GM23338 (cell line): ENCODE results near the gene SERINC5. TPM values are rescaled to one million over a fixed set of nuclear protein-coding genes. Genes with fewer than 3 reads are reported as not detected.

Source experiments
- ATAC-seq: fragments of 200-7000 bp; cut with Tn5 transposase; 3 replicates; pipeline ENCODE4 v1.9.1; 2020
- DNase-seq: peaks from one replicate; pipeline ENCODE4 v3.0.0-alpha.2; 2015; ENCODE audit warnings: low spot score
- H2AFZ ChIP-seq: fragments of 200-600 bp; sonication (generic); 2 replicates; pipeline ENCODE4 v1.8.0; 2016; ENCODE audit warnings: antibody characterized with exemption, mild to moderate bottlenecking, moderate library complexity
- H3F3A ChIP-seq: fragments of 200-600 bp; sonication (generic); replicated peaks from 2 replicates; pipeline ENCODE4 v1.8.0; 2017; ENCODE audit warnings: antibody characterized with exemption, mixed run types, low read depth
- H3K27ac ChIP-seq: fragments of 200-600 bp; sonication (generic); 2 replicates; pipeline ENCODE4 v1.6.1; 2016; ENCODE audit warnings: low read depth
- H3K27me3 ChIP-seq: fragments of 200-600 bp; sonication (generic); 2 replicates; pipeline ENCODE4 v1.8.0; 2016; ENCODE audit warnings: mild to moderate bottlenecking, mixed run types, moderate library complexity; ENCODE audit not compliant: insufficient read depth
- H3K36me3 ChIP-seq: fragments of 200-600 bp; sonication (generic); 2 replicates; pipeline ENCODE4 v1.8.0; 2016; ENCODE audit warnings: mild to moderate bottlenecking; ENCODE audit not compliant: insufficient read depth
- H3K4me1 ChIP-seq: fragments of 200-600 bp; sonication (generic); 2 replicates; pipeline ENCODE4 v1.8.0; 2016; ENCODE audit warnings: mild to moderate bottlenecking, moderate library complexity; ENCODE audit not compliant: insufficient read depth
- H3K4me2 ChIP-seq: fragments of 200-600 bp; sonication (generic); 2 replicates; pipeline ENCODE4 v1.7.1; 2017; ENCODE audit warnings: mixed run types
- H3K4me3 ChIP-seq: fragments of 200-600 bp; sonication (generic); 2 replicates; pipeline ENCODE4 v1.6.1; 2016; ENCODE audit warnings: mixed run types
- H3K79me2 ChIP-seq: fragments of 200-600 bp; sonication (generic); replicated peaks from 2 replicates; pipeline ENCODE4 v1.8.0; 2017; ENCODE audit warnings: mild to moderate bottlenecking; ENCODE audit not compliant: insufficient read depth
- H3K9me2 ChIP-seq: fragments of 200-600 bp; sonication (generic); 2 replicates; pipeline ENCODE4 v1.8.0; 2017; ENCODE audit not compliant: insufficient read depth
- H4K20me1 ChIP-seq: fragments of 200-600 bp; sonication (generic); replicated peaks from 2 replicates; pipeline ENCODE4 v1.8.0; 2017; ENCODE audit warnings: mild to moderate bottlenecking; ENCODE audit not compliant: insufficient read depth
- H3K27ac Mint-ChIP-seq: 2 replicates; pipeline ENCODE4 v1.8.0; 2020; ENCODE audit warnings: inconsistent platforms, mild to moderate bottlenecking, moderate library complexity, mixed read lengths
- H3K27me3 Mint-ChIP-seq: 3 replicates; pipeline ENCODE4 v1.8.0; 2022; ENCODE audit warnings: low read depth, mild to moderate bottlenecking, moderate library complexity, mixed read lengths, inconsistent platforms; ENCODE audit not compliant: insufficient read depth, poor library complexity
- H3K36me3 Mint-ChIP-seq: 3 replicates; pipeline ENCODE4 v1.8.0; 2021; ENCODE audit warnings: low read depth, mild to moderate bottlenecking, inconsistent platforms, moderate library complexity, mixed read lengths
- H3K4me1 Mint-ChIP-seq: 3 replicates; pipeline ENCODE4 v1.8.0; 2020; ENCODE audit warnings: mild to moderate bottlenecking, inconsistent platforms, mixed read lengths
- H3K4me3 Mint-ChIP-seq: 3 replicates; pipeline ENCODE4 v1.8.0; 2021; ENCODE audit warnings: moderate library complexity, mild to moderate bottlenecking, inconsistent platforms, mixed read lengths
- H3K9me3 Mint-ChIP-seq: 3 replicates; pipeline ENCODE4 v1.8.0; 2020; ENCODE audit warnings: moderate library complexity, mild to moderate bottlenecking, inconsistent platforms, mixed read lengths
- CREB1 ChIP-seq: fragments of 250-450 bp; sonication (Bioruptor Pico); IDR thresholded peaks from 2 replicates; pipeline ENCODE4 v1.5.0; 2020; ENCODE audit warnings: low read depth, mild to moderate bottlenecking, moderate library complexity
- ETS1 ChIP-seq: IDR thresholded peaks from 2 replicates; pipeline ENCODE4 v1.6.1; 2016; ENCODE audit warnings: antibody characterized with exemption
- EZH2 ChIP-seq: fragments of 200-600 bp; sonication (generic); IDR thresholded peaks from one replicate; pipeline ENCODE4 v1.8.0; 2017; ENCODE audit warnings: antibody characterized with exemption, mild to moderate bottlenecking, low read depth; ENCODE audit not compliant: unreplicated experiment
- EZH2phosphoT487 ChIP-seq: fragments of 200-600 bp; sonication (generic); IDR thresholded peaks from one replicate; pipeline ENCODE4 v1.8.1; 2018; ENCODE audit warnings: antibody characterized with exemption; ENCODE audit not compliant: unreplicated experiment
- JUNB ChIP-seq: IDR thresholded peaks from one replicate; pipeline ENCODE4 v1.6.1; 2016; ENCODE audit warnings: antibody characterized with exemption; ENCODE audit not compliant: unreplicated experiment
- NANOG ChIP-seq: IDR thresholded peaks from 2 replicates; pipeline ENCODE4 v1.6.1; 2016; ENCODE audit warnings: antibody characterized with exemption, borderline replicate concordance
- POLR2AphosphoS5 ChIP-seq: IDR thresholded peaks from 2 replicates; pipeline ENCODE4 v1.6.1; 2016; ENCODE audit warnings: antibody characterized with exemption, low read depth
- STAT1 ChIP-seq: IDR thresholded peaks from one replicate; pipeline ENCODE4 v1.6.1; 2016; ENCODE audit warnings: antibody characterized with exemption; ENCODE audit not compliant: unreplicated experiment
- ZNF114 ChIP-seq: fragments of 250-450 bp; sonication (Bioruptor Pico); IDR thresholded peaks from 2 replicates; pipeline ENCODE4 v1.5.0; 2020; ENCODE audit warnings: mild to moderate bottlenecking, moderate library complexity
- ZNF331 ChIP-seq: fragments of 250-450 bp; sonication (Bioruptor Pico); IDR thresholded peaks from 2 replicates; pipeline ENCODE4 v1.5.0; 2020; ENCODE audit warnings: low read depth, mild to moderate bottlenecking, moderate library complexity
- polyA plus RNA-seq: library from polyadenylated mRNA; unstranded; fragments of >200 nt; fragmentation: Nextera tagmentation; extraction: Ambion mirVana; gene quantifications from 2 replicates; pipeline ENCODE4 v1.2.1, GENCODE V29; 2016
- total RNA-seq: library from RNA; depleted of rRNA; stranded (reverse); fragments of >200 nt; shearing (Covaris generic); gene quantifications from 2 replicates; pipeline ENCODE4 v1.2.3, GENCODE V29; 2014
- TF ChIP-seq, protein P1 (sequence below), 2 experiments: fragments of 200-600 bp in 1 of 2; sonication (generic) in 1 of 2; conservative IDR thresholded peaks; 2 replicates each; pipeline versions ENCODE4 v1.5.1 to v1.6.1; 2016 to 2017; ENCODE audit warnings: antibody characterized with exemption in 2 of 2, low read depth in 2 of 2, mild to moderate bottlenecking in 2 of 2, moderate library complexity in 1 of 2
- TF ChIP-seq, protein P2 (sequence below): fragments of 250-450 bp; sonication (Bioruptor Pico); IDR thresholded peaks from 2 replicates; pipeline ENCODE4 v1.5.0; 2020; ENCODE audit warnings: mild to moderate bottlenecking, moderate library complexity
- TF ChIP-seq, protein P3 (sequence below): IDR thresholded peaks from one replicate; pipeline ENCODE4 v1.6.1; 2018; ENCODE audit warnings: antibody characterized with exemption; ENCODE audit not compliant: unreplicated experiment

Gene SERINC5
- total and polyA plus RNA-seq, 2 experiments from 2014 or later: 34.0 to 107 TPM

GRCh38 chr5:80069918-80070318 is 185.9 kb downstream of the SERINC5 start:
- ATAC-seq (peak; percentile 82), DNase-seq (peak; percentile 18)
- Histone ChIP-seq H4K20me1 (no peaks in the 10 kb centered on the region), H3K79me2 (no peaks in the 10 kb centered on the region), H3K4me3 (no peak overlapping the region), H2AFZ (0 out of 2 replicates have a peak overlapping the region, but pooled peaks have one; percentile 28), H3K27ac (peak overlapping the region; percentile 72; the same call in 1 of the 2 replicates), H3K4me2 (no peak overlapping the region), H3K9me2 (no peaks in the 10 kb centered on the region), H3K36me3 (no peaks in the 10 kb centered on the region), H3K27me3 (no peaks in the 10 kb centered on the region), H3K4me1 (peaks cover 15% of the 10 kb centered on the region; the same call in 1 of the 2 replicates), H3F3A (peaks cover 5% of the 10 kb centered on the region; the same call in 1 of the 2 replicates)
- TF ChIP-seq STAT1 (no peak), ZNF114 (CRISPR knock-in tag) (no peak), EZH2phosphoT487 (no peak), ZNF331 (CRISPR knock-in tag) (no peak), EZH2 (no peak), CREB1 (CRISPR knock-in tag) (no peak), NANOG (no peak), POLR2AphosphoS5 (no peak), JUNB (no peak), ETS1 (no peak)
- TF ChIP-seq, protein P1, sequence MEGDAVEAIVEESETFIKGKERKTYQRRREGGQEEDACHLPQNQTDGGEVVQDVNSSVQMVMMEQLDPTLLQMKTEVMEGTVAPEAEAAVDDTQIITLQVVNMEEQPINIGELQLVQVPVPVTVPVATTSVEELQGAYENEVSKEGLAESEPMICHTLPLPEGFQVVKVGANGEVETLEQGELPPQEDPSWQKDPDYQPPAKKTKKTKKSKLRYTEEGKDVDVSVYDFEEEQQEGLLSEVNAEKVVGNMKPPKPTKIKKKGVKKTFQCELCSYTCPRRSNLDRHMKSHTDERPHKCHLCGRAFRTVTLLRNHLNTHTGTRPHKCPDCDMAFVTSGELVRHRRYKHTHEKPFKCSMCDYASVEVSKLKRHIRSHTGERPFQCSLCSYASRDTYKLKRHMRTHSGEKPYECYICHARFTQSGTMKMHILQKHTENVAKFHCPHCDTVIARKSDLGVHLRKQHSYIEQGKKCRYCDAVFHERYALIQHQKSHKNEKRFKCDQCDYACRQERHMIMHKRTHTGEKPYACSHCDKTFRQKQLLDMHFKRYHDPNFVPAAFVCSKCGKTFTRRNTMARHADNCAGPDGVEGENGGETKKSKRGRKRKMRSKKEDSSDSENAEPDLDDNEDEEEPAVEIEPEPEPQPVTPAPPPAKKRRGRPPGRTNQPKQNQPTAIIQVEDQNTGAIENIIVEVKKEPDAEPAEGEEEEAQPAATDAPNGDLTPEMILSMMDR (conservative IDR thresholded peaks at IDR 0.05; ENCODE audit: low read depth in 2 of 2): no peak
- TF ChIP-seq, protein P2, sequence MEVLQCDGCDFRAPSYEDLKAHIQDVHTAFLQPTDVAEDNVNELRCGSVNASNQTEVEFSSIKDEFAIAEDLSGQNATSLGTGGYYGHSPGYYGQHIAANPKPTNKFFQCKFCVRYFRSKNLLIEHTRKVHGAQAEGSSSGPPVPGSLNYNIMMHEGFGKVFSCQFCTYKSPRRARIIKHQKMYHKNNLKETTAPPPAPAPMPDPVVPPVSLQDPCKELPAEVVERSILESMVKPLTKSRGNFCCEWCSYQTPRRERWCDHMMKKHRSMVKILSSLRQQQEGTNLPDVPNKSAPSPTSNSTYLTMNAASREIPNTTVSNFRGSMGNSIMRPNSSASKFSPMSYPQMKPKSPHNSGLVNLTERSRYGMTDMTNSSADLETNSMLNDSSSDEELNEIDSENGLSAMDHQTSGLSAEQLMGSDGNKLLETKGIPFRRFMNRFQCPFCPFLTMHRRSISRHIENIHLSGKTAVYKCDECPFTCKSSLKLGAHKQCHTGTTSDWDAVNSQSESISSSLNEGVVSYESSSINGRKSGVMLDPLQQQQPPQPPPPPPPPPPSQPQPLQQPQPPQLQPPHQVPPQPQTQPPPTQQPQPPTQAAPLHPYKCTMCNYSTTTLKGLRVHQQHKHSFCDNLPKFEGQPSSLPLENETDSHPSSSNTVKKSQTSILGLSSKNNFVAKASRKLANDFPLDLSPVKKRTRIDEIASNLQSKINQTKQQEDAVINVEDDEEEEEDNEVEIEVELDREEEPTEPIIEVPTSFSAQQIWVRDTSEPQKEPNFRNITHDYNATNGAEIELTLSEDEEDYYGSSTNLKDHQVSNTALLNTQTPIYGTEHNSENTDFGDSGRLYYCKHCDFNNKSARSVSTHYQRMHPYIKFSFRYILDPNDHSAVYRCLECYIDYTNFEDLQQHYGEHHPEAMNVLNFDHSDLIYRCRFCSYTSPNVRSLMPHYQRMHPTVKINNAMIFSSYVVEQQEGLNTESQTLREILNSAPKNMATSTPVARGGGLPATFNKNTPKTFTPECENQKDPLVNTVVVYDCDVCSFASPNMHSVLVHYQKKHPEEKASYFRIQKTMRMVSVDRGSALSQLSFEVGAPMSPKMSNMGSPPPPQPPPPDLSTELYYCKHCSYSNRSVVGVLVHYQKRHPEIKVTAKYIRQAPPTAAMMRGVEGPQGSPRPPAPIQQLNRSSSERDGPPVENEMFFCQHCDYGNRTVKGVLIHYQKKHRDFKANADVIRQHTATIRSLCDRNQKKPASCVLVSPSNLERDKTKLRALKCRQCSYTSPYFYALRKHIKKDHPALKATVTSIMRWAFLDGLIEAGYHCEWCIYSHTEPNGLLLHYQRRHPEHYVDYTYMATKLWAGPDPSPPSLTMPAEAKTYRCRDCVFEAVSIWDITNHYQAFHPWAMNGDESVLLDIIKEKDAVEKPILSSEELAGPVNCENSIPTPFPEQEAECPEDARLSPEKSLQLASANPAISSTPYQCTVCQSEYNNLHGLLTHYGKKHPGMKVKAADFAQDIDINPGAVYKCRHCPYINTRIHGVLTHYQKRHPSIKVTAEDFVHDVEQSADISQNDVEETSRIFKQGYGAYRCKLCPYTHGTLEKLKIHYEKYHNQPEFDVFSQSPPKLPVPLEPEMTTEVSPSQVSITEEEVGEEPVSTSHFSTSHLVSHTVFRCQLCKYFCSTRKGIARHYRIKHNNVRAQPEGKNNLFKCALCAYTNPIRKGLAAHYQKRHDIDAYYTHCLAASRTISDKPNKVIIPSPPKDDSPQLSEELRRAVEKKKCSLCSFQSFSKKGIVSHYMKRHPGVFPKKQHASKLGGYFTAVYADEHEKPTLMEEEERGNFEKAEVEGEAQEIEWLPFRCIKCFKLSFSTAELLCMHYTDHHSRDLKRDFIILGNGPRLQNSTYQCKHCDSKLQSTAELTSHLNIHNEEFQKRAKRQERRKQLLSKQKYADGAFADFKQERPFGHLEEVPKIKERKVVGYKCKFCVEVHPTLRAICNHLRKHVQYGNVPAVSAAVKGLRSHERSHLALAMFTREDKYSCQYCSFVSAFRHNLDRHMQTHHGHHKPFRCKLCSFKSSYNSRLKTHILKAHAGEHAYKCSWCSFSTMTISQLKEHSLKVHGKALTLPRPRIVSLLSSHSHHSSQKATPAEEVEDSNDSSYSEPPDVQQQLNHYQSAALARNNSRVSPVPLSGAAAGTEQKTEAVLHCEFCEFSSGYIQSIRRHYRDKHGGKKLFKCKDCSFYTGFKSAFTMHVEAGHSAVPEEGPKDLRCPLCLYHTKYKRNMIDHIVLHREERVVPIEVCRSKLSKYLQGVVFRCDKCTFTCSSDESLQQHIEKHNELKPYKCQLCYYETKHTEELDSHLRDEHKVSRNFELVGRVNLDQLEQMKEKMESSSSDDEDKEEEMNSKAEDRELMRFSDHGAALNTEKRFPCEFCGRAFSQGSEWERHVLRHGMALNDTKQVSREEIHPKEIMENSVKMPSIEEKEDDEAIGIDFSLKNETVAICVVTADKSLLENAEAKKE: no peak
- TF ChIP-seq, protein P3, sequence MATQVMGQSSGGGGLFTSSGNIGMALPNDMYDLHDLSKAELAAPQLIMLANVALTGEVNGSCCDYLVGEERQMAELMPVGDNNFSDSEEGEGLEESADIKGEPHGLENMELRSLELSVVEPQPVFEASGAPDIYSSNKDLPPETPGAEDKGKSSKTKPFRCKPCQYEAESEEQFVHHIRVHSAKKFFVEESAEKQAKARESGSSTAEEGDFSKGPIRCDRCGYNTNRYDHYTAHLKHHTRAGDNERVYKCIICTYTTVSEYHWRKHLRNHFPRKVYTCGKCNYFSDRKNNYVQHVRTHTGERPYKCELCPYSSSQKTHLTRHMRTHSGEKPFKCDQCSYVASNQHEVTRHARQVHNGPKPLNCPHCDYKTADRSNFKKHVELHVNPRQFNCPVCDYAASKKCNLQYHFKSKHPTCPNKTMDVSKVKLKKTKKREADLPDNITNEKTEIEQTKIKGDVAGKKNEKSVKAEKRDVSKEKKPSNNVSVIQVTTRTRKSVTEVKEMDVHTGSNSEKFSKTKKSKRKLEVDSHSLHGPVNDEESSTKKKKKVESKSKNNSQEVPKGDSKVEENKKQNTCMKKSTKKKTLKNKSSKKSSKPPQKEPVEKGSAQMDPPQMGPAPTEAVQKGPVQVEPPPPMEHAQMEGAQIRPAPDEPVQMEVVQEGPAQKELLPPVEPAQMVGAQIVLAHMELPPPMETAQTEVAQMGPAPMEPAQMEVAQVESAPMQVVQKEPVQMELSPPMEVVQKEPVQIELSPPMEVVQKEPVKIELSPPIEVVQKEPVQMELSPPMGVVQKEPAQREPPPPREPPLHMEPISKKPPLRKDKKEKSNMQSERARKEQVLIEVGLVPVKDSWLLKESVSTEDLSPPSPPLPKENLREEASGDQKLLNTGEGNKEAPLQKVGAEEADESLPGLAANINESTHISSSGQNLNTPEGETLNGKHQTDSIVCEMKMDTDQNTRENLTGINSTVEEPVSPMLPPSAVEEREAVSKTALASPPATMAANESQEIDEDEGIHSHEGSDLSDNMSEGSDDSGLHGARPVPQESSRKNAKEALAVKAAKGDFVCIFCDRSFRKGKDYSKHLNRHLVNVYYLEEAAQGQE: no peak
- no peaks in the 10 kb centered on the region; the same call in 2 of the 3 replicates for H3K36me3 Mint-ChIP-seq
- no peak overlapping the region for H3K4me3 Mint-ChIP-seq
- H3K27ac Mint-ChIP-seq: no peak overlapping the region
- H3K27me3 Mint-ChIP-seq: peaks cover 3% of the 10 kb centered on the region
- peaks cover 5% of the 10 kb centered on the region; the same call in 2 of the 3 replicates for H3K4me1 Mint-ChIP-seq
- H3K9me3 Mint-ChIP-seq: no peaks in the 10 kb centered on the region
